ENCODE measurements around the gene TRAIP.

DNA sequence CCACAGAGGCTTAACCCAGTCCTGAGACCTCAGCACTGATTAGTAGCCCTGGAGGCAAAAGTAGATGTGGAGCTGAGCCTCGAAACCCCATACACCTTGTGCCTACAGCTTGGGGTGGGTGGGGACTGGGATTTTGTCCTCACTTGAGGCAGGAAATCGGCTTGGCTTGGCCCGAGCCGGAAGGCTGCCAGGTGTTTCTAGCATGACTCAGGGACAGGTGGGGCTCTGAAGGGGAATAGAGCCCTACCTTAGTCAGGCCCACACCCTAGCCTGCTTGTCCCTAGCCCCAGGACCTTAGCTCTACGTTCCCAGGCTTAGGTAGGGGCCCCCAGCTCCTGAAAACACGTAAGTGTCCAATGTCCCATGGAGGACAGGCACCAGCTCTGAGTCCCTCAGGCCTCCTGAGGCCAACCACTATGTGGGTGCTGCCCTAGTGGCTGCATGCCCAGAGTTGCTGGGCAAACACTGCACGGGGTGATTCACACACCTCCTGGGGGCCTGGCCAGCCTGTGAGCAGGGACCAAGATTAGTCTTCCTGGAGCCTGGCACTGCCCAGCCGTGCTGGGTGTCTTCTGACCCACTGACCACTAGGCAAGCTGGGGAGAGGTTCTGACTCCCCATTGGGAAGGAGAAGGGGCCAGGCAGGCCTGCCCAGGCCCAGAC, 44.3 kb upstream of the TRAIP start:
- TF ChIP-seq, protein P1, sequence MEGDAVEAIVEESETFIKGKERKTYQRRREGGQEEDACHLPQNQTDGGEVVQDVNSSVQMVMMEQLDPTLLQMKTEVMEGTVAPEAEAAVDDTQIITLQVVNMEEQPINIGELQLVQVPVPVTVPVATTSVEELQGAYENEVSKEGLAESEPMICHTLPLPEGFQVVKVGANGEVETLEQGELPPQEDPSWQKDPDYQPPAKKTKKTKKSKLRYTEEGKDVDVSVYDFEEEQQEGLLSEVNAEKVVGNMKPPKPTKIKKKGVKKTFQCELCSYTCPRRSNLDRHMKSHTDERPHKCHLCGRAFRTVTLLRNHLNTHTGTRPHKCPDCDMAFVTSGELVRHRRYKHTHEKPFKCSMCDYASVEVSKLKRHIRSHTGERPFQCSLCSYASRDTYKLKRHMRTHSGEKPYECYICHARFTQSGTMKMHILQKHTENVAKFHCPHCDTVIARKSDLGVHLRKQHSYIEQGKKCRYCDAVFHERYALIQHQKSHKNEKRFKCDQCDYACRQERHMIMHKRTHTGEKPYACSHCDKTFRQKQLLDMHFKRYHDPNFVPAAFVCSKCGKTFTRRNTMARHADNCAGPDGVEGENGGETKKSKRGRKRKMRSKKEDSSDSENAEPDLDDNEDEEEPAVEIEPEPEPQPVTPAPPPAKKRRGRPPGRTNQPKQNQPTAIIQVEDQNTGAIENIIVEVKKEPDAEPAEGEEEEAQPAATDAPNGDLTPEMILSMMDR (IDR thresholded peaks at IDR 0.05), result peak in 1 of 6 experiments; percentile 8
- no peak for TF ChIP-seq POLR2A (IDR thresholded peaks at IDR 0.05)
